ENCODE measurements around the gene HEMK1. TPM values are rescaled to one million over a fixed set of nuclear protein-coding genes. Genes with fewer than 3 reads are reported as not detected.
A peak's percentile ranks its signal among the peaks of the same experiment; 100 is the strongest.

Gene HEMK1
- total RNA-seq, 3 donors from 2014 or later: 6.1 to 10.7 (median 9.2) TPM

DNA sequence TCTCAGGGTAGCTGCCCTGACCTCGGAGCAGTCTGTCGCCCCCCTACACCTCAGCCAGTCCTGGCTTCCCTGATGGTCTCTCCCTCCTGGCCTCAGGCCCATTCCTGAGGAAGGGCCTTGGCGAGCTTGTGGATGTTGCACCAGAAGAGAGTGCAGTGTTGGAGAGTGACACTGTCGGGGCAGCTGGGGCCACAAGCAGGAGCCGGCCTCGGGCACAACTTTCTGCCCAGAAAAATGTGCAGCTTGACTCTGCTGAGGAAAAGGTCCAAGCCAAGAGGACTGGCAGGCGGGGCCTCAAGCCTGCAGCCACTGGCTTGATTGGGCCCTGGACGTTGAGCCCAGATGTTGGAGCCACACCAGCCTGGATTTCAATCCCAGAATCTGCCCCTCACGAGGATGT, 12.8 kb downstream of the HEMK1 start:
- TF ChIP-seq, protein P1, sequence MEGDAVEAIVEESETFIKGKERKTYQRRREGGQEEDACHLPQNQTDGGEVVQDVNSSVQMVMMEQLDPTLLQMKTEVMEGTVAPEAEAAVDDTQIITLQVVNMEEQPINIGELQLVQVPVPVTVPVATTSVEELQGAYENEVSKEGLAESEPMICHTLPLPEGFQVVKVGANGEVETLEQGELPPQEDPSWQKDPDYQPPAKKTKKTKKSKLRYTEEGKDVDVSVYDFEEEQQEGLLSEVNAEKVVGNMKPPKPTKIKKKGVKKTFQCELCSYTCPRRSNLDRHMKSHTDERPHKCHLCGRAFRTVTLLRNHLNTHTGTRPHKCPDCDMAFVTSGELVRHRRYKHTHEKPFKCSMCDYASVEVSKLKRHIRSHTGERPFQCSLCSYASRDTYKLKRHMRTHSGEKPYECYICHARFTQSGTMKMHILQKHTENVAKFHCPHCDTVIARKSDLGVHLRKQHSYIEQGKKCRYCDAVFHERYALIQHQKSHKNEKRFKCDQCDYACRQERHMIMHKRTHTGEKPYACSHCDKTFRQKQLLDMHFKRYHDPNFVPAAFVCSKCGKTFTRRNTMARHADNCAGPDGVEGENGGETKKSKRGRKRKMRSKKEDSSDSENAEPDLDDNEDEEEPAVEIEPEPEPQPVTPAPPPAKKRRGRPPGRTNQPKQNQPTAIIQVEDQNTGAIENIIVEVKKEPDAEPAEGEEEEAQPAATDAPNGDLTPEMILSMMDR (IDR thresholded peaks at IDR 0.05): no peak
- TF ChIP-seq POLR2A (IDR thresholded peaks at IDR 0.05) (no peak), POLR2AphosphoS5 (IDR thresholded peaks at IDR 0.05) (no peak)
- intact Hi-C loops (cut with DNase I; ENCODE audit: low total_unique reads): no loop called here
- H3K4me3 ChIP-seq: no peak overlapping the region
- H3K36me3 ChIP-seq: no peaks in the 10 kb centered on the region
- H3K27ac ChIP-seq: peak overlapping the region in 1 of 2 donors; percentile 83
- H3K4me1 ChIP-seq: no peaks in the 10 kb centered on the region
- no peaks in the 10 kb centered on the region for H3K27me3 ChIP-seq
- DNase-seq (ENCODE audit: low spot score in 2 of 2): no peak
- no peaks in the 10 kb centered on the region for H3K9me3 ChIP-seq

DNA sequence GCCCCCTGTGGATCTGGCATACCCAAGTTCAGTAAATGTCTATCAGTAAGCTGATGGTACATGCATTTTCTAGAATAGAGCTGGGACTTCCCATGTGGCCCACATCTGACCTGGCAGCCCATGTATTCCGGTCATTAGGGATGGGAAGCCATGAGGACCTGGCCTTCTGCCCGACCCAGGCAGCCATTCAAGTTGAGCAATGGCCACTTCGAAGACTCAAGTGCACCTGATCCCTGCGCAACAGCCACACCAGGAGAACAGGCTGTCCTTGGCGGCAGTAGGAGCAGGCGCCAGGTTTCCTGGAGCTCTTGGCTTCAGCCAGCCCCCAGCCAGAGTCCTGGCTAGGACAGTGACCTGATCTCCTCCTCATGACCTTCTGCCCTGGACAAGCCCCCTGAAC, 14.6 kb downstream of the HEMK1 start:
- Histone ChIP-seq H3K36me3 (no peaks in the 10 kb centered on the region), H3K9me3 (no peaks in the 10 kb centered on the region), H3K27me3 (no peaks in the 10 kb centered on the region), H3K4me1 (no peaks in the 10 kb centered on the region), H3K27ac (peak overlapping the region; percentile 56 to 83), H3K4me3 (no peak overlapping the region)
- TF ChIP-seq POLR2A (IDR thresholded peaks at IDR 0.05): no peak
- TF ChIP-seq POLR2AphosphoS5 (IDR thresholded peaks at IDR 0.05): peak; percentile 84 to 99 (median 93)
- intact Hi-C loops (cut with DNase I; ENCODE audit: low total_unique reads): no loop called here
- peak in 1 of 2 donors; percentile 87 for DNase-seq (ENCODE audit: low spot score in 2 of 2)

DNA sequence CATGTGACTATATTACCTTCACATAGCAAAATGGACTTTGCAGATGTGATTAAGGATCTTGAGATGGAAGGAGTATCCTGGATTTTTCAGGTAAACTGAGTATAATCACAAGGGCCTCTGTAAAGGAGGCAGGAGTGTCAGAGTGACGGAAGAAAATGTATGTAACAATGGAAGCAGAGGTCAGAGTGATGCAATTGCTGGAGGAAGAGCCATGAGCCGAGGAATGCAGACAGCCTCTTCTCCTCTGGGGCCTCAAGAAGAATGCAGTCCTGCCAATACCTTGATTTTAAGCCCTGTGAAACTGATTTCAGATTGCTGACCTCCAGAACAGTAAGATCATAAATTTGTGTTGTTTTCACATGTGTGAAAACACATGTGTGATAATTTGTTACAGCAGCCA, 15.1 kb downstream of the HEMK1 start:
- Histone ChIP-seq H3K9me3 (no peaks in the 10 kb centered on the region), H3K27ac (peak overlapping the region; percentile 56 to 83), H3K4me3 (no peak overlapping the region), H3K36me3 (no peaks in the 10 kb centered on the region), H3K4me1 (no peaks in the 10 kb centered on the region), H3K27me3 (no peaks in the 10 kb centered on the region)
- no peak for TF ChIP-seq POLR2A (IDR thresholded peaks at IDR 0.05)
- TF ChIP-seq POLR2AphosphoS5 (IDR thresholded peaks at IDR 0.05): no peak
- TF ChIP-seq, protein P1 (IDR thresholded peaks at IDR 0.05): no peak
- DNase-seq (ENCODE audit: low spot score in 2 of 2): no peak
- intact Hi-C loops (cut with DNase I; ENCODE audit: low total_unique reads): no loop called here

DNA sequence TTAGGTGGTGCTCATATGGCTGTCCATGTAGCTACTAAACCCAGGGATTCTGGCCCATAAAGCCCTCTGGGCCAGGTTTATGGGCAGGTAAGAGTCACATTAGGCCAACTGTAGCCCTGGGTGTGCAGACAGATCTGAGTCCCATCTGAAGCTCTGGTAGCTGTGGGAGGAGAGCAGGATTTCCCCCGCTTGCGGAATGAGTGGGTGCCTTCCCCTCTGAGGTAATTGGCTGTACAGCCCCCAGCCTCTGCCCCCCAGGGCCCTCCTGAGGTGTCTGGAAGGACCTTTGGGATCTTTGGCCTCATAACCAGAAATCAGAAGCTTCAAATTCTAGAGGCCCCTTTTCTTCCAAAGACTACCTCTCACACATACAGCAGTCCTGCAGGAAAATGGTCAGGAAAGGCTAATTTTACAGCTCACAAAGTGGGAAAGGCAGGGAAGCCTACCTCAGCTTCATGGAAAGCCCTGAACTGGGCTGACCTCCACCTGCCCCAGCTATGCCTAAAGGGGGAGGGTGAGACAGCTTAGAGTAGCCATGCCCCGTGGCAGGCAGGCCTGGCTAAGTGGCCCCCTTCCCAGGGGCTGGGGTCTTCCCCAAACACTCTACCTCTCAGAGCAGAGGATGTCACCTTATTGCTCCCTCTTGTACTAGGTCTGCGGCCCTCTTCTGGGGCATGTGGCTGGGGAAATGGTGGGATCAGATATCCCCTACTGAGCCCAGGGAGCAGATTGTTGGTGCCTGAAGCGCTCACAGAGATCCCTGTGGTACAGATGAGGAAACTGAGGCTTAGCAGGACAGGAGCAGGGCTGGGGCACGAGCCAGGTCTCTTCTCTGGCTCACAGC, 16.8 kb downstream of the HEMK1 start:
- H3K4me3 ChIP-seq: no peak overlapping the region
- intact Hi-C loops (cut with DNase I; ENCODE audit: low total_unique reads): no loop called here
- H3K9me3 ChIP-seq: no peaks in the 10 kb centered on the region
- TF ChIP-seq, protein P1 (IDR thresholded peaks at IDR 0.05): no peak
- TF ChIP-seq POLR2A (IDR thresholded peaks at IDR 0.05): no peak
- TF ChIP-seq POLR2AphosphoS5 (IDR thresholded peaks at IDR 0.05): no peak
- DNase-seq (ENCODE audit: low spot score in 2 of 2): no peak
- no peaks in the 10 kb centered on the region for H3K36me3 ChIP-seq
- peak overlapping the region; percentile 56 for H3K27ac ChIP-seq
- H3K27me3 ChIP-seq: no peaks in the 10 kb centered on the region
- no peaks in the 10 kb centered on the region for H3K4me1 ChIP-seq

DNA sequence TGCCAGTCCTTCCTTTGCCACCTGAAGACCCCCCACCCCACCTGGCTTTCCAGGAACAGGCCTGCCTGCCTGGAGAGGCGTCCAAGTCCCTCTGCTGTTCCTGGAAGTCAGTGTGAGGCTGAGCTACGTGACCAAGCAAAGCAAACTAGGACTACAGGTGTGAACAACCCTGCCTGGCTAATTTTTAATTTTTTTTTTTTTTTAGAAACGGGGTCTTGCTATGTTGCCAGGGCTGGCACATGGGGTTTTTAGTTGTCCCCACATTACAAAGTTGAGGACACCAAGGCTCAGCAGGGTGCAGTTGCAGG, 17.4 kb downstream of the HEMK1 start:
- no peak overlapping the region for H3K27ac ChIP-seq
- intact Hi-C loops (cut with DNase I; ENCODE audit: low total_unique reads): no loop called here

More for the DNA sequence above, 17.4 kb downstream of the HEMK1 start:
- H3K4me1 ChIP-seq: no peaks in the 10 kb centered on the region
- no peak for DNase-seq (ENCODE audit: low spot score in 2 of 2)
- H3K9me3 ChIP-seq: no peaks in the 10 kb centered on the region
- H3K4me3 ChIP-seq: no peak overlapping the region
- H3K36me3 ChIP-seq: no peaks in the 10 kb centered on the region
- TF ChIP-seq POLR2A (IDR thresholded peaks at IDR 0.05): no peak
- TF ChIP-seq, protein P1 (IDR thresholded peaks at IDR 0.05): no peak
- no peak for TF ChIP-seq POLR2AphosphoS5 (IDR thresholded peaks at IDR 0.05)
- H3K27me3 ChIP-seq: no peaks in the 10 kb centered on the region

Measured in breast epithelium (tissue), 4 donors.